ENCODE data around the gene LCN12.

DNA sequence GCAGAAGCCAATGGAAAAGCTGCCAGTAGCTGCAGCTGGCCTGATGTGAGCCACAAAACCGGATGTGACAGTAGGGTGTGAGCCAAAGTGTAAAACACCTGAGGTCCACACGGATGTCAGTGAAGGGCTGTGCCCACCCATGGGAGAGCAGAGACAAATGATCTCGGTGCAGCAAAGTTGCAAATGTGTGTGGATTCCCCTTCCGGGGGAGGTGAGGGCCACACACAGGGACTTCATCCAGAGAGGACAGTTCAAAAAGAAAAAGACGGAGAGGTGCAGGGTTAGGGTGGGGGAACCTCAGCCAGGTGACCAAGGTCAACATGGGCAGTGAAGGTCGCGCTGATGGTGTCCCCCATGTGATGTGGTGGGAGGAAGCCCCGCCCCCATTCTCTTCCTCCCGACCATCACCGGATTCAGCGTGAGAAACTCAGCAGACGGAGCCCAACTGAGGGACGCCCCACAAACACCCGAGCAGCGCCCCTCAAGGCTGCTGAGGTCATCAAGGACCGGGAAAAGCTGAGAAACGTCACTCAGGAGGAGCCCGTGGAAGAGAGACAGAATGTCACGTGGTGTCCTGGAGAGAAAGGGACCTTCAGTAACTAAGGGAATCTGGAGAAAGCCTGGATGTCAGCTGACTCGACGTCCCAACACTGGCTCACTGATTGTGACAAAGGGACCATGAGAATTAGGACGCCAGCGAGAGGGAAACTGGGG lies 13.9 kb downstream of the LCN12 start:
- TF ChIP-seq, protein P1, sequence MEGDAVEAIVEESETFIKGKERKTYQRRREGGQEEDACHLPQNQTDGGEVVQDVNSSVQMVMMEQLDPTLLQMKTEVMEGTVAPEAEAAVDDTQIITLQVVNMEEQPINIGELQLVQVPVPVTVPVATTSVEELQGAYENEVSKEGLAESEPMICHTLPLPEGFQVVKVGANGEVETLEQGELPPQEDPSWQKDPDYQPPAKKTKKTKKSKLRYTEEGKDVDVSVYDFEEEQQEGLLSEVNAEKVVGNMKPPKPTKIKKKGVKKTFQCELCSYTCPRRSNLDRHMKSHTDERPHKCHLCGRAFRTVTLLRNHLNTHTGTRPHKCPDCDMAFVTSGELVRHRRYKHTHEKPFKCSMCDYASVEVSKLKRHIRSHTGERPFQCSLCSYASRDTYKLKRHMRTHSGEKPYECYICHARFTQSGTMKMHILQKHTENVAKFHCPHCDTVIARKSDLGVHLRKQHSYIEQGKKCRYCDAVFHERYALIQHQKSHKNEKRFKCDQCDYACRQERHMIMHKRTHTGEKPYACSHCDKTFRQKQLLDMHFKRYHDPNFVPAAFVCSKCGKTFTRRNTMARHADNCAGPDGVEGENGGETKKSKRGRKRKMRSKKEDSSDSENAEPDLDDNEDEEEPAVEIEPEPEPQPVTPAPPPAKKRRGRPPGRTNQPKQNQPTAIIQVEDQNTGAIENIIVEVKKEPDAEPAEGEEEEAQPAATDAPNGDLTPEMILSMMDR (IDR thresholded peaks at IDR 0.05) = no peak
- TF ChIP-seq POLR2A (IDR thresholded peaks at IDR 0.05) = no peak

Measured in Peyer's patch (tissue), 4 donors.